ENCODE data around the gene NTS. TPM values are rescaled to one million over a fixed set of nuclear protein-coding genes. Genes with fewer than 3 reads are reported as not detected.

NTS gene
- total and polyA plus RNA-seq, 5 experiments from 2014 or later: not detected

Other genes with a start within 250 kb of the NTS start
- not detected for gene RASSF9, start 37.9 kb upstream of the NTS start, total RNA-seq
- not detected for gene RASSF9, start 37.9 kb upstream of the NTS start, polyA plus RNA-seq